Activated CD4-positive, CD25-positive, alpha-beta regulatory T cell treated with anti-CD3 and anti-CD28 coated beads, Interleukin-2, amount 50 U/mL, for 24 hours (primary cell): ENCODE results near the gene FTCDNL1.

ENCODE experiments used
- ATAC-seq, 2 donors: fragments of 150-1000 bp; cut with Tn5 transposase; one replicate each; pipeline ENCODE4 v1.10.0; 2021; ENCODE audit warnings: mild to moderate bottlenecking in 1 of 2, moderate library complexity in 1 of 2

The FTCDNL1 gene

GRCh38 chr2:199850718-199851500 lies at the start of gene FTCDNL1:
Gene FTCDNL1, minus strand, starts transcription at chr2:199851192. Its CDS starts 2,230 bp downstream, at chr2:199848962.
- peak; percentile 95 for ATAC-seq

GRCh38 chr2:199896617-199897016 lies 45.6 kb upstream of the FTCDNL1 start:
- ATAC-seq = no peak

- ATAC-seq = no peak
These were observed 44.4 kb upstream of the FTCDNL1 start for GRCh38 chr2:199895406-199895805.

- no peak for ATAC-seq
These were observed 32.7 kb upstream of the FTCDNL1 start for GRCh38 chr2:199883474-199884212.

GRCh38 chr2:199882667-199883066 lies 31.7 kb upstream of the FTCDNL1 start:
- no peak for ATAC-seq

GRCh38 chr2:199875400-199875799 lies 24.4 kb upstream of the FTCDNL1 start:
- no peak for ATAC-seq

GRCh38 chr2:199874209-199874608 lies 23.2 kb upstream of the FTCDNL1 start:
- no peak for ATAC-seq

- no peak for ATAC-seq
These were observed 19.6 kb upstream of the FTCDNL1 start for GRCh38 chr2:199870581-199870980.

- no peak for ATAC-seq
These were observed 18.7 kb upstream of the FTCDNL1 start for GRCh38 chr2:199869653-199870052.

GRCh38 chr2:199869227-199869541 lies 18.2 kb upstream of the FTCDNL1 start:
- no peak for ATAC-seq

- ATAC-seq = no peak
These were observed 17.6 kb upstream of the FTCDNL1 start for GRCh38 chr2:199868431-199869226.

GRCh38 chr2:199865905-199866304 lies 14.9 kb upstream of the FTCDNL1 start:
- no peak for ATAC-seq

- no peak for ATAC-seq
These were observed 11.8 kb upstream of the FTCDNL1 start for GRCh38 chr2:199862788-199863187.

GRCh38 chr2:199861132-199861774 lies 10.3 kb upstream of the FTCDNL1 start:
- ATAC-seq = no peak

GRCh38 chr2:199855812-199856211 lies 4.8 kb upstream of the FTCDNL1 start:
- ATAC-seq = no peak

GRCh38 chr2:199851883-199852282 lies 891 bp upstream of the FTCDNL1 start:
- ATAC-seq = no peak

GRCh38 chr2:199851501-199851810 lies 464 bp upstream of the FTCDNL1 start:
- no peak for ATAC-seq

GRCh38 chr2:199850218-199850717 lies 724 bp downstream of the FTCDNL1 start:
- ATAC-seq = no peak

- ATAC-seq = no peak
These were observed 2.4 kb downstream of the FTCDNL1 start for GRCh38 chr2:199848389-199849130.

- ATAC-seq = no peak
These were observed 3.7 kb downstream of the FTCDNL1 start for GRCh38 chr2:199847181-199847864.

- ATAC-seq = no peak
These were observed 8.2 kb downstream of the FTCDNL1 start for GRCh38 chr2:199842631-199843395.
